ENCODE measurements around the gene CDK18.

CDK18 gene

DNA sequence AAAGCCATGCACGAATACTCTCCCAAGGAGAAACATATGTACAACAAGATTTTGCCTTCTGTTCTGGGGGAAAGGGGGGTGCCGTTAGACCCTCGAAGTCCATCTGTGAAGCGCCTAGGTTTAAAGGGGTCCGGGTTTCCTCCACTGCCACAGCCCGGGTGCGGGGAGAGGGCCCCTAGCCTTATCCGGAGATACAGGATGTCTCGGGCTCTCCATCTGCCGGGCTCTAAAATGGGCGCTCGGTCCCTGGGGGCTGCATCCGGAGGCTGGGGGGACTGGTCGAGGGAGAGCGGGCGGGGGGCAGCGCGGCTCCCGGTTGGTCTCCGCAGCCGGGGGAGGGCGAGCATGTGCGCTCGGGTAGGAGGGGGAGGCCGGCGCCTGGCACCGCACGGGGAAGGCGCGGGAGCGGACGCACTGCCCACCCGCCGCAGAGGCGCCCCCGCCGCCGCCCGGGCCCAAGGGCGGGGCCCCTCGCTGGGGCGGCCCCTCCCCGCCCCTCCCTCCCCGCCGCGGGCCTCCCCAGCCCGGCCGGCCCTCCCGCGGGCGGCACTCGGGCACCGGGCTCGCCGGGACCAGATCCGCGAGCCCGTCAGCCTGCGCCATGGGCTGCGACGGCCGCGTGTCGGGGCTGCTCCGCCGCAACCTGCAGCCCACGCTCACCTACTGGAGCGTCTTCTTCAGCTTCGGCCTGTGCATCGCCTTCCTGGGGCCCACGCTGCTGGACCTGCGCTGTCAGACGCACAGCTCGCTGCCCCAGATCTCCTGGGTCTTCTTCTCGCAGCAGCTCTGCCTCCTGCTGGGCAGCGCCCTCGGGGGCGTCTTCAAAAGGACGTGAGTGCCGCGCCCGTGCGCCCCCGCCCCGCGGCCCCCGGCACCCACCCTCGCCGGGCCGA is 64.2 kb downstream of the CDK18 start:
- no peak overlapping the region for H3K4me3 ChIP-seq
- H3K36me3 ChIP-seq (ENCODE audit: insufficient read depth, low read length) = no peaks in the 10 kb centered on the region

DNA sequence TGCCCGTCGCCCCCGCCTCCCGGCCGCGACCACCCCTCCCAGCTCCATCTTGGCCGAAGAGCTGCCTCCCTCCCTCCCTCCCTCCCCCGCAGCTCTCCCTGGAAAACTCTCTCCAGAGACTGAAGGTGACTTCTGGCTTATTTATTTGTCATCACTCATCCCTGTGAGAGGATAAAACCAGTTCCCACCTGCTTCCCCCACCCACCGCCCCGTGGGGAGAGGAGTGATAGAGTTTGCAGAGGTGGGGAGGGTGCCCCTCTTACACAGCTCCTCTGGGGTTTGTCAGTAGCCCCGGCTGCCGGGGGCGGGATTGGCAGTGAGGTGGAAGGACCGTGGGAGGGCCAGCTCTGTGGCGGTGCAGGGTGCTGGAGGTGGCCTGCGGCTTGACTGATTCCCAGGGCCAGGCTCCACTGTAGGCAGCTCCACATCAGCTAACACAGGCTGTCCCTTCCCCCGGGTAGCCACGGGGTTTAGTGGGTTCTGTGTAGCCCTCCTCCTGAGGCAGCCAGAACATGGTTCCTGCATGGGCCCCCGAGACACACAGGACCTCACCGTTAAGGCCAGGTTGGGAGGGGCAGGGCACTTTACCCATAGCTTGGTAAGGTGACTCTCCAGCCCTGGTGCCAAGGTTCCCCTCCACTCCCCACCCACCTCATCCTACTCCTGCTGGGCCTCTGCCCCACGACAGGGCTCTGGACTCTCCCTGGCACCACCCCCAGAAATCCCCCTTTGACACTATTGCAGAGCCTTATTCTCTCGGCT is 65.1 kb downstream of the CDK18 start:
- DNase-seq (ENCODE audit: low read depth, low spot score) = no peak
- no peak for TF ChIP-seq POLR2AphosphoS5 (IDR thresholded peaks at IDR 0.05; ENCODE audit: borderline replicate concordance, low read depth, low read length)
- peak; percentile 43 for TF ChIP-seq EZH2 (IDR thresholded peaks at IDR 0.05)
- Histone ChIP-seq H3K9me3 (ENCODE audit: low read depth, low read length) (no peaks in the 10 kb centered on the region), H3K36me3 (ENCODE audit: insufficient read depth, low read length) (no peaks in the 10 kb centered on the region), H3K4me3 (no peak overlapping the region), H3K27ac (no peak overlapping the region), H3K9ac (ENCODE audit: insufficient read length) (no peak overlapping the region)

More for the DNA sequence above, 64.2 kb downstream of the CDK18 start:
- DNase-seq (ENCODE audit: low read depth, low spot score) = no peak
- TF ChIP-seq EZH2 (IDR thresholded peaks at IDR 0.05) (no peak), FOXP2 (optimal IDR thresholded peaks at IDR 0.05; ENCODE audit: control extremely low read depth, extremely low read length, insufficient read depth) (no peak), POLR2AphosphoS5 (IDR thresholded peaks at IDR 0.05; ENCODE audit: borderline replicate concordance, low read depth, low read length) (no peak)
- Histone ChIP-seq H3K27ac (no peak overlapping the region), H3K9ac (ENCODE audit: insufficient read length) (no peak overlapping the region), H3K9me3 (ENCODE audit: low read depth, low read length) (no peaks in the 10 kb centered on the region)

DNA sequence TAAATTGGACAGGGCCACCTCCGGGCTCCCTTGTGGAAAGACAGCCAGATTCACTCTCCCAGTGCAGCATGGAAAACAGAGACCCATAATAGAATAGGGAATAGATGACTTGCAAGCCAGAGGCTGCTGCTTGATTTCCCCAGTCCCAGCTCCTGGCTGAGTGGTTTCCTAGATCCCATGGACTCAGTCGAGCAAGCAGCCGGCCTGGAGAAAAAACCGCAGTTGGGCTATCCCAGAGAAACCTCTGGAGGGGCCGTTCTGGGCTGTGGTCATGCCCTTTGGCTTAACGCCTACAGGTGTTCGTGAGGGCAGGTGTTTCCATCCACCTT is 65.7 kb downstream of the CDK18 start:
- H3K9ac ChIP-seq (ENCODE audit: insufficient read length) = no peak overlapping the region
- no peak for TF ChIP-seq POLR2AphosphoS5 (IDR thresholded peaks at IDR 0.05; ENCODE audit: borderline replicate concordance, low read depth, low read length)
- TF ChIP-seq EZH2 (IDR thresholded peaks at IDR 0.05) = no peak
- no peak for TF ChIP-seq FOXP2 (optimal IDR thresholded peaks at IDR 0.05; ENCODE audit: control extremely low read depth, extremely low read length, insufficient read depth)
- H3K4me3 ChIP-seq = no peak overlapping the region
- H3K36me3 ChIP-seq (ENCODE audit: insufficient read depth, low read length) = no peaks in the 10 kb centered on the region
- DNase-seq (ENCODE audit: low read depth, low spot score) = no peak
- H3K9me3 ChIP-seq (ENCODE audit: low read depth, low read length) = no peaks in the 10 kb centered on the region
- H3K27ac ChIP-seq = no peak overlapping the region

DNA sequence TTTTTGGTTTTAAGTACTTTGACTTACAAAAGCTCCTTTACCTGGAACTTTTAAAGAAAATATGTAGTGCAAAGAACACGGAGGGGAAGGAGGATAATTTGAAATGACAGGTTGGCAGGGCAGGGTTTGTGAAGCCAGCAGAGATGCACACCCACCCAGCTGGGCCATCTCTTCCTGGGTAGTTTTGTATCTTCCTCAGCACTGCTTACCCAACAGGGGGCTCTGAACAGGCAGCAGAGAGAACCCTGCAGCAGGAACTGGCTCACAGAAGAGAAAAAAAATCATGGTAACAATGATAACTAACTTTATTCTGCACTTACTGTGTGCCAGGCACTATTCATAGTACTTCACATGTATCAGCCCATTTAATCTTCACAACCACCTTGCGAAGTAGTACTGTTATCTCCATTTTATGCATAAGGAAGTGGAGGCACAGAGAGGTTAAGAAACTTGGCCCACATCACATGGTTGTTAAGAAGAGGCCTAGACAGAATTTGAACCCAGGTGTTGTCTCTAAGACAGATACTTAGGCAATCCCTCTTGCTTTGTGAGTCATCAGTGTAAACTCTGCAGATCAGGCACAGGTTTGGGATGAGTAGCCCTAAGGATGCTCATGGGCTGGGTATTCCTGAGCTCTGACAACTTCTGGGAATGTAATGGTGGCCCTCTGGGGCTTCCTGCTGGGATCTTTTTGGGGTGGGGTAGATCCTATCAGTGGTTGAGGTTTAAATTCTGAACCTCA is 66.5 kb downstream of the CDK18 start:
- Histone ChIP-seq H3K27ac (no peak overlapping the region), H3K9me3 (ENCODE audit: low read depth, low read length) (no peaks in the 10 kb centered on the region), H3K9ac (ENCODE audit: insufficient read length) (no peak overlapping the region), H3K36me3 (ENCODE audit: insufficient read depth, low read length) (no peaks in the 10 kb centered on the region), H3K4me3 (no peak overlapping the region)
- TF ChIP-seq FOXP2 (optimal IDR thresholded peaks at IDR 0.05; ENCODE audit: control extremely low read depth, extremely low read length, insufficient read depth) (no peak), POLR2AphosphoS5 (IDR thresholded peaks at IDR 0.05; ENCODE audit: borderline replicate concordance, low read depth, low read length) (no peak), EZH2 (IDR thresholded peaks at IDR 0.05) (no peak)
- DNase-seq (ENCODE audit: low read depth, low spot score) = no peak

DNA sequence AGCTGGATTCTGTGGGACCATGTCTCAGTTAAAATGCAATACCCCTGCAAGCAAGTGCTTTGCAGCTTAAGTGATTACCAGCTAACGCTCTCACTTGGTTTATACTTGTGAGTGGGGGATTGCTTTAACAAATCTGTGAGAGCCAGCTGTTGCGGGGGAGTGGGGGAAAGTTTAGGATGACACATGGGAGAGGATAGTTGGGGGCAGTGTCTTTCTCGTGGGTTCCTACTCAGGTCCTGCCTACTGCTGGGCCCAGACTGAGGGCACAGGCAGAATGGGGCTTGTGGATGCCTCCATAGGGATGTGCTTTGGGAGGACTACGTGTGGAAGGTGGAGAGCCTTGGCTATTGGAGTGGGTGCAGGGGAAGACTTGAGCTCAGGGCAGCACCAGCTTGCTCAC is 67.3 kb downstream of the CDK18 start:
- no peaks in the 10 kb centered on the region for H3K36me3 ChIP-seq (ENCODE audit: insufficient read depth, low read length)
- no peak overlapping the region for H3K4me3 ChIP-seq
- H3K9ac ChIP-seq (ENCODE audit: insufficient read length) = no peak overlapping the region
- TF ChIP-seq EZH2 (IDR thresholded peaks at IDR 0.05) = no peak
- TF ChIP-seq FOXP2 (optimal IDR thresholded peaks at IDR 0.05; ENCODE audit: control extremely low read depth, extremely low read length, insufficient read depth) = no peak
- no peak for TF ChIP-seq POLR2AphosphoS5 (IDR thresholded peaks at IDR 0.05; ENCODE audit: borderline replicate concordance, low read depth, low read length)
- no peaks in the 10 kb centered on the region for H3K9me3 ChIP-seq (ENCODE audit: low read depth, low read length)
- no peak for DNase-seq (ENCODE audit: low read depth, low spot score)
- H3K27ac ChIP-seq = no peak overlapping the region

DNA sequence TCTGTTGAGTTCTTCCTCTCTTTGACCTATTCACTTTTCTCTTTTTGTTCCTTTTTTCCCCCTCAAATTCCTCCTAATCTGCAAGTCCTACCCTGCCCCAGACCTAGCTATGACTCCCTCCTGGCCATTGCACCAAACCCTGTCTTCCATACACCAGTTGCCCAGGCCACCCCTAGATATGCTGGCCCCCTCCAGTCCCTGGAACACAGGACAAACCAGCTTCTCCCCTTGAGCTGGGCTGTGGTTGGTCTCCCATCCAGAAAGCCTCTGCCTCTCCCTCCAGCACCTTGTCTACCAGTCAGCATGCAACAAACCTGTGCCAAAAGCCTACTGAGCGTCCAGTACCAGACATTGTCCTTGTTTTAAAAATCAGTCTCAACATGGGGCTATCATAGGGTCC is 68.0 kb downstream of the CDK18 start:
- no peaks in the 10 kb centered on the region for H3K9me3 ChIP-seq (ENCODE audit: low read depth, low read length)
- H3K9ac ChIP-seq (ENCODE audit: insufficient read length) = no peak overlapping the region
- H3K36me3 ChIP-seq (ENCODE audit: insufficient read depth, low read length) = no peaks in the 10 kb centered on the region
- DNase-seq (ENCODE audit: low read depth, low spot score) = no peak
- no peak overlapping the region for H3K4me3 ChIP-seq
- no peak overlapping the region for H3K27ac ChIP-seq
- no peak for TF ChIP-seq EZH2 (IDR thresholded peaks at IDR 0.05)
- no peak for TF ChIP-seq FOXP2 (optimal IDR thresholded peaks at IDR 0.05; ENCODE audit: control extremely low read depth, extremely low read length, insufficient read depth)
- no peak for TF ChIP-seq POLR2AphosphoS5 (IDR thresholded peaks at IDR 0.05; ENCODE audit: borderline replicate concordance, low read depth, low read length)

DNA sequence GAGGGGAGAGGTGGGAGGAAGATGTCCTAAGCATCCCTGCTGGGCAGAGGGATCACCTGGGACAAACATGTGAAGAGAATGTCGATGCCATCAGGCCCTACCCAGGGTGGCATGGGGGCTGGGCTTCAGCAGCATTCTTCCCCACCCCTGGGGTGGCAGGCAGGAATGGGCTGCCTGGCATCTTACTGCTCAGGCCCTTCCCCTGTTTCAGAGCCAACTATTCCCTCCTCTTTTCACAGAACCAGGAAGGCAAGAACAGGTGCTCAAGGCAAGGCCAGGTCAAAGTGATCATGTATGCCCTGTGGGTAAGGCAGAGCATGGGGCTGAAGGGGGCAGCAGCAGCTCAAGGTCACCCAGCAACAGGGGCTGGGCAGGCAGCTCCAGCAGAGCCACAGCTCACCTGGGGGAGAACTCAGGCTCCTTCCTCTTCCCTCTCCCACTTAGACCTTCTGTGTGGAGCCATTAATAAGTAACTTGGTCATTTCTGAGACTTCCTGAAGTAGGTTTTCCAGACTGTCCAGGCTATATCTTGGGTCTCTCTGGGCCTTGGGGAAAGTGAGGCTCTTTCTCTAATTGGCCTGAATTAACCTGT is 70.9 kb downstream of the CDK18 start:
- no peak overlapping the region for H3K4me3 ChIP-seq
- no peak for TF ChIP-seq EZH2 (IDR thresholded peaks at IDR 0.05)
- no peak for TF ChIP-seq POLR2AphosphoS5 (IDR thresholded peaks at IDR 0.05; ENCODE audit: borderline replicate concordance, low read depth, low read length)
- no peak for DNase-seq (ENCODE audit: low read depth, low spot score)

DNA sequence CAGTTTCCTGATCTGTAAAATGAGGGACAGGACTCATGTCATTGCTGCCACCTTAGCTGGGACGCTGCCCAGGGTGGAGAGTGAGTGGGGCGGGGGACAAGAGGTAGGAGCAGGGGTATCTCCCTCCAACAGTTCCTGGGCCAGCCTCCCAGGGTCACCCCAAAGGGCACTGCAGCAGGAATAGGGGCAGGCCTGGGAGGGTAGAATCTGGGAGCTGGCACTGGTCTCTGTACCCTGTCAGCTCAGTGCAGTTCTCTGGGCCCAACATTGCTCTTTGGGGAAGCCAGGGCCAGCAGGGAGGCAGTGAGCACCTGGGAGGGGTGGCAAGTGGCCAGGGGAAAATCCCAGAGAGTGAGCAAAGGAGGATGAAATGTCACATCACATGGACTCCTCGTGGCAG is 71.5 kb downstream of the CDK18 start:
- Histone ChIP-seq H3K27ac (no peak overlapping the region), H3K4me3 (no peak overlapping the region), H3K36me3 (ENCODE audit: insufficient read depth, low read length) (no peaks in the 10 kb centered on the region), H3K9me3 (ENCODE audit: low read depth, low read length) (no peaks in the 10 kb centered on the region), H3K9ac (ENCODE audit: insufficient read length) (no peak overlapping the region)
- TF ChIP-seq POLR2AphosphoS5 (IDR thresholded peaks at IDR 0.05; ENCODE audit: borderline replicate concordance, low read depth, low read length) (no peak), FOXP2 (optimal IDR thresholded peaks at IDR 0.05; ENCODE audit: control extremely low read depth, extremely low read length, insufficient read depth) (no peak), EZH2 (IDR thresholded peaks at IDR 0.05) (no peak)
- DNase-seq (ENCODE audit: low read depth, low spot score) = no peak

More for the DNA sequence above, 70.9 kb downstream of the CDK18 start:
- Histone ChIP-seq H3K9ac (ENCODE audit: insufficient read length) (no peak overlapping the region), H3K27ac (no peak overlapping the region), H3K9me3 (ENCODE audit: low read depth, low read length) (no peaks in the 10 kb centered on the region), H3K36me3 (ENCODE audit: insufficient read depth, low read length) (no peaks in the 10 kb centered on the region)
